Uterus (tissue), 2 donors: ENCODE measurements around the gene TMEM26.

Experiments used
- POLR2A ChIP-seq, 2 donors: fragments of 450-650 bp; IDR thresholded peaks; one replicate each; pipeline ENCODE4 v1.6.1; 2016; ENCODE audit warnings: antibody characterized with exemption in 2 of 2, mild to moderate bottlenecking in 1 of 2, moderate library complexity in 1 of 2
- TF ChIP-seq, protein P1 (sequence below), 4 experiments: fragments of 200-600 bp in 2 of 4; fragments of 450-650 bp in 2 of 4; sonication (generic) in 2 of 4; IDR thresholded peaks; one replicate each; pipeline ENCODE4 v1.5.1; 2016 to 2019; ENCODE audit warnings: antibody characterized with exemption in 4 of 4, mild to moderate bottlenecking in 2 of 4, moderate library complexity in 1 of 4

DNA sequence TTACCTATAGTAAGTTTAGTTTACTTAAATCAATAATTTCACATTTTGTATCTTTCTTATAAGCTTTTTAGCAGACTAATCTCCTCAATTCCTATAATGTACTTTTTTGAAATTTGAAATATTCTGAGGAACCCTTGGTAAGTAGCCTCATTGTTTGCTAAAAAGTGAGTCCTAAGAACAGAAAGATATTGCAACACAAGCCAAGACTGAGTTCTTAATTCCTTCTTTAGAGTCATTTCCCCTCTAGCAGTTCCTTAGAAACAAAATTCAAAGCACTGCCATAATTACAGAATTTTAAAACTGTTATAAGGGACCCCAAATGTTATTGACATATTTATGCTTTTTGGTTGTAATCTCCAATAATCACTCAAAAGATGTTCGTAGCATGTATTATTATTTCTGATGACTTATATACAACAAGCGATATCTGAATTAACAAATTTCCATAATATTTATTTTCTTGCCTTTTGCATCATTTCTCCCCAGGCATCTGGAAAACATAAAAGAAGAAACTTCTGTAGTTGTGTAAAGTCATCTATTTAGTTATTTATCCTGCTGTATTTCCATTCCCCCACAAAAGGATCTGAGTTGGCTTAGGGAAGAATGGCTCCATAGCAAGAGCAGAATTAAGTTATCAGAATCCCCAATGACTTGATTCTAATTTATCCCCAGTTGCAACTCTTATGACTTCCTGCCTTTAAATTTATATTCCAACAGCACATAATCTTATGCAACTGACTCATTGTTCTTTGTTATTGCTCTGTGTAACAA lies 67.8 kb downstream of the TMEM26 start:
- no peak for TF ChIP-seq POLR2A (IDR thresholded peaks at IDR 0.05)
- TF ChIP-seq, protein P1, sequence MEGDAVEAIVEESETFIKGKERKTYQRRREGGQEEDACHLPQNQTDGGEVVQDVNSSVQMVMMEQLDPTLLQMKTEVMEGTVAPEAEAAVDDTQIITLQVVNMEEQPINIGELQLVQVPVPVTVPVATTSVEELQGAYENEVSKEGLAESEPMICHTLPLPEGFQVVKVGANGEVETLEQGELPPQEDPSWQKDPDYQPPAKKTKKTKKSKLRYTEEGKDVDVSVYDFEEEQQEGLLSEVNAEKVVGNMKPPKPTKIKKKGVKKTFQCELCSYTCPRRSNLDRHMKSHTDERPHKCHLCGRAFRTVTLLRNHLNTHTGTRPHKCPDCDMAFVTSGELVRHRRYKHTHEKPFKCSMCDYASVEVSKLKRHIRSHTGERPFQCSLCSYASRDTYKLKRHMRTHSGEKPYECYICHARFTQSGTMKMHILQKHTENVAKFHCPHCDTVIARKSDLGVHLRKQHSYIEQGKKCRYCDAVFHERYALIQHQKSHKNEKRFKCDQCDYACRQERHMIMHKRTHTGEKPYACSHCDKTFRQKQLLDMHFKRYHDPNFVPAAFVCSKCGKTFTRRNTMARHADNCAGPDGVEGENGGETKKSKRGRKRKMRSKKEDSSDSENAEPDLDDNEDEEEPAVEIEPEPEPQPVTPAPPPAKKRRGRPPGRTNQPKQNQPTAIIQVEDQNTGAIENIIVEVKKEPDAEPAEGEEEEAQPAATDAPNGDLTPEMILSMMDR (IDR thresholded peaks at IDR 0.05) = no peak
